Skeletal muscle satellite cell (primary cell): Measurements from ENCODE around the gene PSMD1.

Experiments used
- H3K27me3 ChIP-seq: 2 replicates; pipeline ENCODE4 v1.7.0; 2013; ENCODE audit warnings: low read length; ENCODE audit not compliant: control insufficient read depth, insufficient read depth
- H3K36me3 ChIP-seq: 2 replicates; pipeline ENCODE4 v1.7.0; 2013; ENCODE audit warnings: mild to moderate bottlenecking, control low read depth, low read length; ENCODE audit not compliant: insufficient read depth
- H3K4me1 ChIP-seq: 2 replicates; pipeline ENCODE4 v1.7.0; 2013; ENCODE audit warnings: low read length; ENCODE audit not compliant: control insufficient read depth, insufficient read depth
- H3K4me2 ChIP-seq: 2 replicates; pipeline ENCODE4 v1.7.0; 2013; ENCODE audit warnings: mild to moderate bottlenecking, low read length
- H3K4me3 ChIP-seq: 2 replicates; pipeline ENCODE4 v1.7.0; 2013; ENCODE audit warnings: low read length
- H3K9ac ChIP-seq: 2 replicates; pipeline ENCODE4 v1.7.0; 2013; ENCODE audit warnings: mild to moderate bottlenecking, low read depth, low read length, moderate library complexity
- H3K9me3 ChIP-seq: replicated peaks from 2 replicates; pipeline ENCODE4 v1.7.0; 2013; ENCODE audit warnings: mild to moderate bottlenecking, control low read depth, low read length

The PSMD1 gene

DNA sequence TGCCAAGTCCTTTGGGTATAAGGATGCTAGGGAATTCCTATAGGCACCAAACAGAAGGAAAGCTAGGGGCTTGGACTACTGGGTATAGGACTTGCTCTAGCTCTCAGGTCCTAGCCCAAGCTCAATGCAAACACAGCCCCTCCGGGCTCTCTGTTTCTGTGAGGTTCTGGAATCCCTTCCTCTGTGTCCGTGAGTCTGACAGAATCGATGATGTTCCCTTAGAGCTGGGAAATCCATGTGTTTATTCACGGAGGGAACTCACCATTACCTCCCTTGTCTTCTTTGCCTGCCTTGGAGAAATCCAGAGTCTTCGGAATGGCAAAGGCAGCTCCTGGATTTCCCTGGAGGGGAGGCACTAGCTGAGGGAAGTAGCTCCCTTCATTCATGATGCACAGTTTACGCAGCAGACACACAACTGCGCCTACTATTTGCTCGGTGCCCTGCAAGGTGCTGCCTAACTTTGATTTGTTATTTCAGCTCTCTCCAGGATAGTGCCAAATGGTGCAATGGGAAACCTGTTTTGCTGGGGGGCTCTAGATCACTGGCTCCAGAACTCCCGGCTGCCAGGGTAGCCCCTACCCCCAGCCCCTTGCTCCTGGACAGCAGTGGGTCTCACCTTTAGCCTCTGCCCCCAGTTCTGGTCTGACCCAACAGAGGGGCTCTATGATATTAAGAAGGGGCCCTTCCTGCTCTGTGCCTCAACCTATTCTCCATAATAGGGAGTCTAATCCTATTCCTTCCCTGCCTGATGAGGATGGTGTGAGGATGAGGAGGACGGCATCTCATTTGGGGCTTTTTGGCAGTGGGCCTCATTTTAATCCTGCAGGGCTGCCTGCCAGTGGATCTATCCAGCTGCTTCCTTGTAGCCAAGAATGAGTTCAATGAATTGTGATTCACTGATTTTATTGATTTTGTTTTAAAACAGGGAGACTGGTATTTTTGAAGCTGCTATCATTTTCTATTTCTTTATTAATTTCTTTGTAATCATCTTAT, 8.4 kb upstream of the PSMD1 start:
- H3K27me3 ChIP-seq = peaks cover 45% of the 10 kb centered on the region
- no peak overlapping the region for H3K4me3 ChIP-seq
- peaks cover 8% of the 10 kb centered on the region for H3K4me1 ChIP-seq
- no peaks in the 10 kb centered on the region for H3K36me3 ChIP-seq
- H3K9me3 ChIP-seq = no peaks in the 10 kb centered on the region
- no peak overlapping the region for H3K9ac ChIP-seq
- no peak overlapping the region for H3K4me2 ChIP-seq

DNA sequence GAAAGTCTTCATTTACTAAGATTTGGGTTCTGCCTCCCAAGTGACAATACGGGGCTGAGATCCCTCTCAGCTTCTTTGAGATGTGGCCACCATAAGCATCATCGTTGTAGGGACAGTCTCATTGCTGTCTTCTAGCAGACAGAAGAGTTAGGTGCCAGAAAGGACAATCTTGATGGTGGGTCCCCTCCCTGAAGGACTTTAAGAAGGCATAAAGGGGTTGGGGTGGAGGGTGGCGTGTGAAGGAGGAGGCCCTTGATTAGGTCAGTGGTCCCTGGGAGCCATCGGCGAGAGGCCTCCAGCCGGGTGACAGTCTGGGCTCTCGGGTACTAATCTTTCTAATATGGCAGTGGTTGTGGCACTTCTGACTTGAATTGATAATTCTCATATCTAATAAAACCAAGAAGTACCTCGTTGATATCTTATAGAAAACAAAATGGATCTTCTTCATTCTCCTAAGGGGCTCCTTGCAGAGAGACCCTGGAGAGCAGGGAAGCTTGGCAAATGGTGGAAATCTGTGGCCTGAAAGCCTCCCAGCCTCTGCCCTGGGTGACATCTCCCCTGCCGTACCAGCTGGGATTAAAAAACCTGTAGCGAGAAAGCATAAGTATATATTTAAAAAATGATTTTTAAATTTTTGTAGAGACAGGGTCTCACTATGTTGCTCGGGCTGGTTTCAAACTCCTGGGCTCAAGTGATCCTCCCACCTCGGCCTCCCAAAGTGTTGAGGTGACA, 7.2 kb upstream of the PSMD1 start:
- no peak overlapping the region for H3K4me2 ChIP-seq
- no peak overlapping the region for H3K9ac ChIP-seq
- H3K27me3 ChIP-seq = peaks cover 45% of the 10 kb centered on the region
- no peaks in the 10 kb centered on the region for H3K9me3 ChIP-seq
- H3K4me1 ChIP-seq = peaks cover 10% of the 10 kb centered on the region
- no peak overlapping the region for H3K4me3 ChIP-seq
- no peaks in the 10 kb centered on the region for H3K36me3 ChIP-seq

DNA sequence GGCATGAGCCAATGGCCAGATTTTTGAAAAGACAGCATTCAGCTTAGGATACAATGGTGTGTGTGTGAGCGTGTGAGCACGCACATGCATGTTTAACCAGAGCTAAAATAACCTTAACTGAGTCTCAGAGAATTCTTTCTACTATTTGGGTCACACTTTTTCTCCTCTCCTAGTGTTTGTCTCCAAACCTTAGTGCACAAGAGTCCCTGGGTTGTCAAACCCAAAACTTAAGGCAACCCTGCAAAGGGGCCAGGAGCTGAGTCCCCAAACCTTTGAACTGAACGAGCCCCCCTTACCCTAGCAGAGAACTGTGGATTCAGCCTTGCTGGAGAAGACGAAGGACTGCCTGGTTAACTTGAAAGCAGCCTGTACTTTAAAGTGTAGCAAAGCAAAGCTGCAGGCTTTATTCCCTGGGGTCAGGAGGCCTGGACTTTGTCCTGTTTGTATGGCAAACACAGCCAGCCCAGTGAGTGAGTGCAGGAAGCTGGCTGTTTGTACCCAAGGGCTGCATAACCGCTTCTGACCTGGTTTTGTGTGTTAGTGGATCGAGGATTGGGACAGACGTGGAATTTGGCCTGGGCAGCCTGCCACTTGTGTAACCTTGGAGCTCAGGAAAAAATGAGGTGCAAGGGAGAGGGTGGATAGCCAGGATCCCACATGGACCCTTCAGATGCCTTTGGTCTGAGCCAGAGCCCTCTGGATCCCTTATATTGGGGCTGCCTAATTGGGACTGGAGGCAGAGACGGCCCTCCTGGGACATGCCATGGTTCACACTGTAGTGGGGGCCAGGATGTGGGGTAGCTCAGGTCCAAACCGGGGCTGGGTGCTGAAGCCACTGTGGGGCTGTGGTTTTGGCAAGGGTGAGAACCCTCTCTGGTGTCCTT, 6.4 kb upstream of the PSMD1 start:
- Histone ChIP-seq H3K4me2 (no peak overlapping the region), H3K36me3 (no peaks in the 10 kb centered on the region), H3K9me3 (no peaks in the 10 kb centered on the region), H3K4me1 (peaks cover 10% of the 10 kb centered on the region), H3K4me3 (no peak overlapping the region), H3K27me3 (peaks cover 45% of the 10 kb centered on the region), H3K9ac (no peak overlapping the region)

- Histone ChIP-seq H3K9me3 (no peaks in the 10 kb centered on the region), H3K4me1 (peaks cover 10% of the 10 kb centered on the region), H3K4me3 (no peak overlapping the region), H3K9ac (no peak overlapping the region), H3K36me3 (no peaks in the 10 kb centered on the region), H3K4me2 (no peak overlapping the region), H3K27me3 (peaks cover 45% of the 10 kb centered on the region)
These were observed 5.6 kb upstream of the PSMD1 start for GRCh38 chr2:231051116-231051515.

DNA sequence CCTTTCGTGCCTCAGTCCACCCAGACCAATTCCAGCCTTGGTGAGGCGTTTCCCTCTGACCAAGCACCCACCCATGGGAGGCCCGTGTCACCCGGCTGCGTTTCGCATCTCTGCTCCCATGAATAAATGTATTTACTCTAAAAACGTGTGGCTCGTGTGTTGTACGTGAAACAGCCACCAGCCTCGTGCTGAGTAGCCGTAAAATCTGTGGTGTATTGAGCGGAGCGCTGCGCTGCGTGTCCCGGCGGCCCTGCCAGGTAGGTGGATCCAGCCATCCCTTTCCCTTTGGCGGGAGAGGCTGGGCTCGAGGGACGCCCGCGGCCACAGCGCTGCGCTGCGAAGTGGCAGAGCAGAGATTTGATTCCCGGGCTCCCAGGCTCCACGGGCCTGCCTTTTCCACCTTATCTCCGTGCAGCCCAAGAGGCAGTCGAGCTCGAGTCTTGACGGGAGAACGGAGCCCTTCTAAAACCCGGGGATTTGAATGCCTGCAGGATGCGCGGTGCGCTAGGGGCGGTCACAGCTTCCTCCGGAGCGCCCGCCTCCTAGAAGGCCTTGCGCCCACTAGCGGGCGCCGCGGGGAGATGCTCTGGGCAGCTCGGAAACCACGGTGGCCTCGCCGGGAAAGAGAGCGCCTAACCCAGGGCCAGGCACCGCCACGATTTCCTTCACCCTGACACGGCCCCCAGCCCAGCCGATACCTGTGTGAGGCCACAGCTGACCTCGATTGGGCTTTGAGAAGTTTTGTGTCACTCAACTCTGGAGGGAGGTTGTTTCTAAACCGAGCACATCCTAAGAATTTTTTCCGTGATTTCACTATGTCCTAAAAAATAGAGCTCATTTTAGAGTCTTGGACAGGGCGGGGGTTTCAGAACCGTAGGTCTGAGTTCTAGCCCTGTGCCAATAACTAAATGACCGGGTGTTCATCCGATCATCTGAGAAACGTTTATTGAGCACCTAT, 3.9 kb upstream of the PSMD1 start:
- peak overlapping the region; percentile 54 for H3K9ac ChIP-seq
- no peaks in the 10 kb centered on the region for H3K9me3 ChIP-seq

GRCh38 chr2:231053846-231054245, 2.8 kb upstream of the PSMD1 start:
- Histone ChIP-seq H3K27me3 (peaks cover 20% of the 10 kb centered on the region), H3K4me2 (no peak overlapping the region), H3K36me3 (no peaks in the 10 kb centered on the region), H3K9ac (no peak overlapping the region), H3K4me3 (no peak overlapping the region), H3K4me1 (peaks cover 21% of the 10 kb centered on the region), H3K9me3 (no peaks in the 10 kb centered on the region)

More for the DNA sequence above, 3.9 kb upstream of the PSMD1 start:
- Histone ChIP-seq H3K4me1 (peaks cover 10% of the 10 kb centered on the region), H3K4me2 (peak overlapping the region; percentile 98), H3K27me3 (peaks cover 29% of the 10 kb centered on the region), H3K4me3 (peak overlapping the region; percentile 80), H3K36me3 (no peaks in the 10 kb centered on the region)

DNA sequence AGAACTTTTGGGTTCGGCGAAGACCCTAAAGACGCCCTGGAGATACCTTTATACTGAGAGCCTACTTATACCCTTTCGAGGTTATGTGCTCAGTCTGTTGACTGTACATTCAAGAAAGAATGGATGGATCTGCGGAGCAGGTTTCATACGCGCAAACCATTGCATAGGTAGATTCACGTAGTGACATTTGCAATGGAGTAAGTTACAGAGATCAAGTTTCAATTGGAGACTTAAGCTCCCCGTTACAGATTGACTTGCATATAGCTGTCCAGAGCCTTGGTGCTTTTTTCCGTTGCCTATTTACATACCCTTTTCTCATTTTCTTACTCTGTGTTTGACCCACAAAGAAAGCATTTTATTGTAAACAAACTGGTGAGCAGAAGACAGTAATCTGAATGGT, 923 bp downstream of the PSMD1 start:
- Histone ChIP-seq H3K9me3 (no peaks in the 10 kb centered on the region), H3K4me2 (peak overlapping the region; percentile 95), H3K4me3 (peak overlapping the region; percentile 96), H3K9ac (peak overlapping the region; percentile 99), H3K4me1 (peaks cover 32% of the 10 kb centered on the region), H3K36me3 (peaks cover 15% of the 10 kb centered on the region), H3K27me3 (no peaks in the 10 kb centered on the region)

DNA sequence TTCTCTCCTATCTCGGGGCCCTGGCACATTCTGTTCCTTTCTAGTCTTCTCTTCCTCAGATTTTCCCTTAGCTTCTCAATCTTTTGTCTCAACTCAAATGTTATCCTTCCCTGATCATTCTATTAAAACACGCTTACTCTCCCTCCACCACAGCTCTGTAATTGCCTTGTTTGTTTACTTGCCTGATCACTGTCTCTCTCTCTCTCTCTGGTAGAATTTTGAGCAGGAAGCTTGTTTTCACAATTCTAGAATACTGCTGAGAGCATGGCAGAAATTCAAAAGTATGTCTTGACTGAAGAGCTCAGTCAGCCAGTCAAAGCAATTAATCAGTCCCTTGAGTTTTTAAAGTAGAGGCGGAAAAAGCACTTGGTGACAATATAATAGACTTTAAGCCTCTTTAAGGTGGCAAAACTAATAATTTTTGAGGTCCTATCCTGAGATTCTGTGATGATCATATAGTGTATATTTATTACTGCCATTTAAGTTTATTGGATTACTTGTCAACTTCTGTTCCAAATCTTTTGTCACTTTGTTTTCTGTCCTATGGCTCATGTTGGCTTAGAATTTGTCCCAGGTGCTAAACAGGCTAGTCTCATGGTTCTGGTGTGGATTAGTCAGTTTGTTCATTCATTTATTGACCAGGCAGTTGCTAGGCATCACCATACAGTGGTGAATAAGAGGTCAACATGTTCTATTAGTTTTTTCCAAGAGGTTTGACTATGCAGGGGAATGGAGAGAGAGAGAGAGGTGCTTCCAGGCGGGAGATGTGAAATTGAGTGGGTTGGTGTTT, 2.3 kb downstream of the PSMD1 start:
- H3K4me3 ChIP-seq = peak overlapping the region; percentile 39
- H3K27me3 ChIP-seq = no peaks in the 10 kb centered on the region
- H3K9ac ChIP-seq = no peak overlapping the region
- peaks cover 29% of the 10 kb centered on the region for H3K36me3 ChIP-seq
- no peaks in the 10 kb centered on the region for H3K9me3 ChIP-seq
- peak overlapping the region; percentile 95 for H3K4me2 ChIP-seq
- H3K4me1 ChIP-seq = peaks cover 26% of the 10 kb centered on the region

DNA sequence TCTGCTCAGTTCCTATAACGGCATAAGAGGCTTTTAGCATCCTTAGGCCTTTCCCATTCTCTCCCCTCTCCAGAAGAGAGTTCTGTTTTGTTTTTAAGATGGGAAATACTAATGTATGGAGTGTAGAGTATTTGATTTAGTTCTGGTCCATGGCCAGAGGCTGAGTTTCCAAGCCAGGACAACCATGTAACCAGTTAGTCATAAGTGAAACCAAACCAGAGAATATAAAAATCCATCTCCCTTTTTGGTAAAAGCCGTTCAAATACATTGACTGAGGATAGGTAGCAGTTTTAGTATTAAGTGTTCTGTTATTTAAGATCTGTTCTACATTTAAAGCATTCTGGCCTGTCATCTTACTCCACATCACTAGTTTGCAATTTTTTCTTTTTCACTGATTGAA, 3.1 kb downstream of the PSMD1 start:
- Histone ChIP-seq H3K9me3 (no peaks in the 10 kb centered on the region), H3K9ac (peak overlapping the region; percentile 30), H3K36me3 (peaks cover 37% of the 10 kb centered on the region), H3K4me3 (peak overlapping the region; percentile 39), H3K4me2 (peak overlapping the region; percentile 95), H3K4me1 (peaks cover 26% of the 10 kb centered on the region), H3K27me3 (no peaks in the 10 kb centered on the region)

DNA sequence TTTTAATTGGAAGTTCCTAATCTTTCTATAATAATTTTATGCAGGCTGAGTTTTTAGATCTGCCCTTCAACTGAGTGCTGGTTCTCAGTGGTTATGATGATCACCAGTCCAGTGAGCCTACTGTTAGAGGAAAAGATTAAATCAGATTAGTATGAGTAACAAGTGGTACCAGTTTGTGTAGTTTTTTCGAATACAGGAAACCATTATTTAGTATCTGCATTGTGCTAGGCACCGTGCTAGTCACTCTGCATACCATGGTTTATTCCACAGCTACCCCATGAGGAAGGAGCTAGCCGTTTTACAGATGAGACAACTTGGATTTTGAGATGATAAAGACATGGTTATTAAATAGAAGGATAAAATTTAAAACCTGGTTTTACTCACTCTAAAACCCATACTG, 6.1 kb downstream of the PSMD1 start:
- Histone ChIP-seq H3K9me3 (no peaks in the 10 kb centered on the region), H3K4me3 (no peak overlapping the region), H3K27me3 (no peaks in the 10 kb centered on the region), H3K4me1 (peaks cover 26% of the 10 kb centered on the region), H3K36me3 (peaks cover 61% of the 10 kb centered on the region), H3K4me2 (no peak overlapping the region), H3K9ac (no peak overlapping the region)
